Measurements from ENCODE around the gene SYN1. TPM values are rescaled to one million over a fixed set of nuclear protein-coding genes. Genes with fewer than 3 reads are reported as not detected.

Gene SYN1
- total and polyA plus RNA-seq, 10 donors: 0.10 to 1.2 (median 0.61) TPM

DNA sequence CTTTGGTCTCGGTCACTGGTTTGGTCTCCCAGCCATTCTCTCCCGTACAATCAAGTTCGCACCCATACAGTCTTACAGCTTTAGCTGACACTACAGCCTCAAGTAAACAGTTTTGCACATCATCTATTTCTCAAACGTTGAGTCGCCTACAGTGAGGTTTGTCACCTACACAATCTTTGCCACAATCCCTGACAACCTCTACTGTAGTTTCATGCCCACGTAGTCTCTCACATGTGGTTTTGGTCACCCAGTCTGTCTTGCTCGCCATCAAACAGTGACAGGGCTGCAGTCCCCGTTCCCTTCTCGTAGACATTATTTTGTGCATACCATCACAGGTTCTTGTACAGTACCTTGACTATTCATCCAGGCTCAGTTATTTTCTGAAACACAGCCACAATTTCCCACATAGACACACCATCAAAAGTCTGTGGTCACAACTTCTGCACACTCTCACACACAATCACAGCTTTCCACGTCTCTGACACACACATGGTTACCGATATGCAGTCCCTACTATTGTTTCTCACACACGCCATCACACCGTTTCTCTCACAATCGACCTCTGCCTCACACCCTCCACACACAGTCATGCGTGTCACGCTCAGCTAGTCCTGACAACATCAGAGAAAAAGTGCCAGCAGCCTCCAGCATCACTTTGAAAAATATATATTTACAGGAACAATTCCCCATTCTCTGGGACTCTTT is 15.4 kb upstream of the SYN1 start:
- TF ChIP-seq, protein P1, sequence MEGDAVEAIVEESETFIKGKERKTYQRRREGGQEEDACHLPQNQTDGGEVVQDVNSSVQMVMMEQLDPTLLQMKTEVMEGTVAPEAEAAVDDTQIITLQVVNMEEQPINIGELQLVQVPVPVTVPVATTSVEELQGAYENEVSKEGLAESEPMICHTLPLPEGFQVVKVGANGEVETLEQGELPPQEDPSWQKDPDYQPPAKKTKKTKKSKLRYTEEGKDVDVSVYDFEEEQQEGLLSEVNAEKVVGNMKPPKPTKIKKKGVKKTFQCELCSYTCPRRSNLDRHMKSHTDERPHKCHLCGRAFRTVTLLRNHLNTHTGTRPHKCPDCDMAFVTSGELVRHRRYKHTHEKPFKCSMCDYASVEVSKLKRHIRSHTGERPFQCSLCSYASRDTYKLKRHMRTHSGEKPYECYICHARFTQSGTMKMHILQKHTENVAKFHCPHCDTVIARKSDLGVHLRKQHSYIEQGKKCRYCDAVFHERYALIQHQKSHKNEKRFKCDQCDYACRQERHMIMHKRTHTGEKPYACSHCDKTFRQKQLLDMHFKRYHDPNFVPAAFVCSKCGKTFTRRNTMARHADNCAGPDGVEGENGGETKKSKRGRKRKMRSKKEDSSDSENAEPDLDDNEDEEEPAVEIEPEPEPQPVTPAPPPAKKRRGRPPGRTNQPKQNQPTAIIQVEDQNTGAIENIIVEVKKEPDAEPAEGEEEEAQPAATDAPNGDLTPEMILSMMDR (IDR thresholded peaks at IDR 0.05 in 8 of 11, conservative IDR thresholded peaks at IDR 0.05 in 3 of 11): no peak
- TF ChIP-seq POLR2AphosphoS5 (IDR thresholded peaks at IDR 0.05): no peak
- no peak for TF ChIP-seq POLR2A (IDR thresholded peaks at IDR 0.05)
- no peaks in the 10 kb centered on the region for H3K27me3 ChIP-seq (replicated peaks in 1 of 7)
- no peak for DNase-seq
- WGBS, 5 donors: 74 to 83% (median 77%) methylated on average over 16 of the region's 16 CpGs
- peaks cover 0 to 52% (median 3%) of the 10 kb centered on the region in 6 donors for H3K4me1 ChIP-seq
- H3K36me3 ChIP-seq: peaks cover 0 to 57% (median 20%) of the 10 kb centered on the region in 6 donors
- H3K9me3 ChIP-seq: peaks cover 0 to 8% (median 0%) of the 10 kb centered on the region in 8 donors
- H3K4me3 ChIP-seq: no peak overlapping the region
- intact Hi-C loops (cut with DNase I; ENCODE audit: low total_unique reads): no loop called here
- peak overlapping the region in 4 of 8 donors; percentile 25 to 92 (median 55) for H3K27ac ChIP-seq

DNA sequence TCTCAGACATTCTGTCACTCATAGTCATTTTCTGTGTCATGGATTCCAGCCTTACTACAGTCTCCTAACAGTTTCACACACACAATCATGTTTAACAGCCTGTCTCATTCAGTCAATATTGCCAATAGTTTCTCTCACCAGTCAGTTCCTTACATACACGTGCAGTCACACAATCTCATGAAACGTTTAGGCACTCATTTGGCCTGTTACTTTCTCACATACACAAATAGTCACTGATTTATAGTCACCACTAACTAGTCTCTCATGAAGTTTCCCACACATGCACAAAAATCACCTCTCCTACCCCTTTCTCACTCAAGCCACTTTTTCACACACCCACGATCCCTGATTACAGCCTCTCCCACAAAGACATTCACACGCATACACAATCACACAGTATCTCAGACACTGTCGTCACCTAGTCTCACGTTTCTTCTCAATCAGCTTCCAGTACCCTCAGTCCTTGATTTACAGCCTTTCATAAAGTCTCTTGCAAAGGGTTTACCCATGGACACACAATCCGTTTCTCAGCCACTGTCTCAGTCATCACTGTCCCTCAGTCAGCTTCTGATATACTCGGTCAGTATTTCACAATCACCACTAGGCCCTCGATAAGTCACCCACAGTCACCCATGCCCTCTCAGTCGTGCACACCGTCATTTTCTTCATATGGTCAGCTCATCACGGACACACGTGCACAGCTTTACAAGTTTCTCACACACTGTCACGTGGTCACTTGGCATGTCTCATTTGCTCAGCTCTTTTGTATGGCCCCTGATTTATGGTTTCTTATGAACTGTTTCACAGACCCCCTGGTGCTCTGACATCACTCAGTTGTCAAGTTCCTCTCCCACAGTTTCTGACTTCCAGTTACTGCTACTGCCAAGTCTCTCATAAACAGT is 14.3 kb upstream of the SYN1 start:
- Histone ChIP-seq H3K27ac (peak overlapping the region in 5 of 8 donors; percentile 2 to 92 (median 51)), H3K27me3 (replicated peaks in 1 of 7) (no peaks in the 10 kb centered on the region), H3K36me3 (peaks cover 0 to 47% (median 12%) of the 10 kb centered on the region in 6 donors), H3K9me3 (no peaks in the 10 kb centered on the region), H3K4me1 (peaks cover 0 to 60% (median 8%) of the 10 kb centered on the region in 6 donors), H3K4me3 (no peak overlapping the region)
- TF ChIP-seq POLR2A (IDR thresholded peaks at IDR 0.05) (no peak), POLR2AphosphoS5 (IDR thresholded peaks at IDR 0.05) (peak in 1 of 3 donors; percentile 26)
- 70 to 75% (median 72%) methylated on average over 14 of the region's 14 CpGs for WGBS, 5 donors
- intact Hi-C loops (cut with DNase I; ENCODE audit: low total_unique reads): no loop called here
- DNase-seq: no peak

DNA sequence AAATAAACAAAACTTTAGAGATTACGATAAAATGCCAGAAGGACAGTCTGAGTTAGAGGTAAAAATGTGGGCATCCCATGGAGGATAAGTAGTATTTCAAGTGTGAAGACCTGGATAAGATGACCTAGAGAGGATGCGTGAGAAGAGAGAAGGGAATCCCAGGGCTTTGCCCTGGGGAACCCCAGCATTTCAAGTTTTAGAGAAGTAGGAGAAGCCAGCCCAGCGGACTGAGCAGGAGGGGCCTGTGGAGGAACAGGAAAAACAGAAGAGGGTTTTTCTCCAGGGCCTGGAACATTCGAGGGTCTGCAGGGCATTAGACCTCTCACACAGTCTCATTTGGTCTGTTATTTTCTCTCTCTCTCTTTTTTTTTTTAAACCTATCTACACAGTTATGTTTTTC is 13.0 kb upstream of the SYN1 start:
- H3K27ac ChIP-seq: peak overlapping the region in 4 of 8 donors; percentile 25 to 92 (median 55)
- H3K9me3 ChIP-seq: no peaks in the 10 kb centered on the region
- TF ChIP-seq POLR2A (IDR thresholded peaks at IDR 0.05) (no peak), POLR2AphosphoS5 (IDR thresholded peaks at IDR 0.05) (no peak)
- TF ChIP-seq, protein P1 (IDR thresholded peaks at IDR 0.05 in 8 of 11, conservative IDR thresholded peaks at IDR 0.05 in 3 of 11): no peak
- 38 to 60% (median 49%) methylated on average over 4 of the region's 4 CpGs for WGBS, 5 donors
- H3K4me1 ChIP-seq: peaks cover 0 to 63% (median 8%) of the 10 kb centered on the region in 6 donors
- H3K27me3 ChIP-seq (replicated peaks in 1 of 7): no peaks in the 10 kb centered on the region
- intact Hi-C loops (cut with DNase I; ENCODE audit: low total_unique reads): no loop called here
- no peak overlapping the region for H3K4me3 ChIP-seq
- no peak for DNase-seq
- H3K36me3 ChIP-seq: peaks cover 0 to 39% (median 5%) of the 10 kb centered on the region in 6 donors

DNA sequence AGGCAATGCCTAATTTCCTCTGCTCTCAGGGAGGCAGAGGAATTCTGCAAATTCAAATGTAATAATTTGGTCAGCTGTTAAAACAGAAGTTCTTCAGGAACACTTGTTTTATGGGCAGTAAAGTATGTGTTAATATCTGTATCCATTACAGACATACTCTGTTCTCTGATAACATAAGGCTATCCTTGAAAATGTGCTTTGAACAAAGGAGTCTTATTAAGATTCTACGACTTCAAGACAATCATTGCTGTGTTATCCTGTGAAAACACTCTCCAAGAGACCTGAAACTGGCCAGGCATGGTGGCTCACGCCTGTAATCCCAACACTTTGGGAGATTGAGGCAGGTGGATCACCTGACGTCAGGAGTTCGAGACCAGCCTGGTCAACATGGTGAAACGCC is 12.0 kb upstream of the SYN1 start:
- H3K4me1 ChIP-seq: peaks cover 0 to 59% (median 8%) of the 10 kb centered on the region in 6 donors
- 74 to 97% (median 87%) methylated on average over 4 to 5 of the region's 5 CpGs for WGBS, 5 donors

More for the DNA sequence above, 12.0 kb upstream of the SYN1 start:
- peak overlapping the region in 2 of 8 donors; percentile 59 to 92 for H3K27ac ChIP-seq
- TF ChIP-seq POLR2AphosphoS5 (IDR thresholded peaks at IDR 0.05) (no peak), POLR2A (IDR thresholded peaks at IDR 0.05) (no peak)
- TF ChIP-seq, protein P1 (IDR thresholded peaks at IDR 0.05 in 8 of 11, conservative IDR thresholded peaks at IDR 0.05 in 3 of 11): no peak
- DNase-seq: no peak
- no peaks in the 10 kb centered on the region for H3K27me3 ChIP-seq (replicated peaks in 1 of 7)
- H3K4me3 ChIP-seq: no peak overlapping the region
- intact Hi-C loops (cut with DNase I; ENCODE audit: low total_unique reads): no loop called here
- H3K9me3 ChIP-seq: no peaks in the 10 kb centered on the region
- peaks cover 0 to 39% (median 3%) of the 10 kb centered on the region in 6 donors for H3K36me3 ChIP-seq
